ENCODE results near the gene PIGW. TPM values are rescaled to one million over a fixed set of nuclear protein-coding genes. Genes with fewer than 3 reads are reported as not detected.

The PIGW gene
- total and polyA plus RNA-seq, 2 of the 8 experiments (the other 6 are each of a cell fraction or from before 2014, with no cell fraction given) = 12.1 to 28.9 TPM

DNA sequence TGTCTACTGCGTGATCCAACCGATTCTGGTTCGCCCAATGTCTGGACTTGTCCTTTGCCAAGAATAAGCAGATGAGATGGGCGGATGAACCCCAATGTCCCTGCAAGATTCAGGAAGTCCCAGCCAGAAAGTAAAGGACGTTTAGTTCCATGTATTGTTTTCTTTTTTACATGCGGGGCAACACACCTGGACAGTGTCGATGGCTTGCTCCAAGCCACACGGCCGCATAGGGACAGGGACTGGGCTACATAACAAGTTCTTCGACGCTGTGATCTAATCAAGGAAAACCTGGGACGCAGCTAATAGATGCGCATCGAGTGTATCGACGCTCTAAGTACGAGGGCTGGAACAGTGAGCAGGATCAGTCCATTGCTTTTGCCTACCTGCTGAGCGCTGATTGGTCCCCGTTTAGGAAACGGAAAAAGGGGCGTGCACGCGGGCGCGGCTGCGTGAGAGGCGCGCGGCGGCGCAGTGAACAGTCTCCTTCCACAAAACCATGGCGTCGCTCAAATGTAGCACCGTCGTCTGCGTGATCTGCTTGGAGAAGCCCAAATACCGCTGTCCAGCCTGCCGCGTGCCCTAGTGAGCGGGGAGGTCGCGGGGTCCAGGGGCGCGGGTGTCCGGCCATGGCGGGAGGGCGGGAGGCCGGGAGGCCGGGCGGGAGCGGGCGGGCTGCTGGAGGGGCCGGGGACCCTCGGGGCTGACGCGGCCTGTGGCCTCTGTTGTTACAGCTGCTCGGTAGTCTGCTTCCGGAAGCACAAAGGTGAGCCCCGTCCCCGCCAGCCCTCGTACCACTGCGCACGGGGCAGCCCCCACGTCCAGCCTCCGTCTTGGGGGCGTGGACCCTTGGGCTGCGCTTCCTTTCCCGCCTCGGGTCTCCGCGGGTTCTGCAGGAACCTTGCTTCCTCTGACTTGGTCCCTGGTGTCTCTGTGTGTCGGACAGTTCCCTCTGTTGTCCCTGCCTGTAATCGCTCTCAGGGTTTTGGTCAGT is 48.3 kb upstream of the PIGW start, which contains the start of gene ZNHIT3 (continued):
- TF ChIP-seq HDAC6 (IDR thresholded peaks at IDR 0.05; ENCODE audit: low read depth, low read length) (no peak), RBBP5 (IDR thresholded peaks at IDR 0.05; ENCODE audit: borderline replicate concordance, low read depth, low read length) (peak; percentile 51; the same call in 1 of the 2 replicates), POLR2A (IDR thresholded peaks at IDR 0.05; ENCODE audit: control extremely low read depth in 1 of 2, low read depth in 2 of 2, low read length in 2 of 2) (peak in 1 of 2 experiments; percentile 84; a peak in 2 of 3 replicates), GTF2F1 (IDR thresholded peaks at IDR 0.05; ENCODE audit: borderline replicate concordance, low read depth, low read length) (no peak), KDM1A (IDR thresholded peaks at IDR 0.05; ENCODE audit: borderline replicate concordance, low read length) (no peak), JUND (IDR thresholded peaks at IDR 0.05; ENCODE audit: low read length) (no peak), SIN3A (conservative IDR thresholded peaks at IDR 0.05 in 1 of 2, IDR thresholded peaks at IDR 0.05 in 1 of 2; ENCODE audit: low read depth in 1 of 2, low read length in 2 of 2) (peak; percentile 17 to 60; a peak in 2 of 4 replicates), POLR2AphosphoS5 (IDR thresholded peaks at IDR 0.05; ENCODE audit: low read depth, low read length) (peak; percentile 85), HDAC2 (IDR thresholded peaks at IDR 0.05; ENCODE audit: borderline replicate concordance in 1 of 2, low read depth in 2 of 2, low read length in 2 of 2) (0 out of 4 replicates have a peak, but pooled peaks of 1 of the 2 experiments have one; percentile 74), TCF12 (IDR thresholded peaks at IDR 0.05; ENCODE audit: low read depth, low read length) (no peak), CHD1 (IDR thresholded peaks at IDR 0.05; ENCODE audit: low read depth, low read length) (no peak), POU5F1 (IDR thresholded peaks at IDR 0.05; ENCODE audit: low read depth, low read length) (no peak), CREB1 (IDR thresholded peaks at IDR 0.05) (peak; percentile 82), SP2 (IDR thresholded peaks at IDR 0.05; ENCODE audit: low read length) (no peak), CTBP2 (IDR thresholded peaks at IDR 0.05; ENCODE audit: borderline replicate concordance, insufficient read depth, insufficient read length, low read length) (no peak), SAP30 (IDR thresholded peaks at IDR 0.05; ENCODE audit: insufficient read depth, insufficient replicate concordance, low read length) (peak; percentile 29), TAF1 (IDR thresholded peaks at IDR 0.05; ENCODE audit: low read depth, low read length) (peak; percentile 87), SIRT6 (IDR thresholded peaks at IDR 0.05; ENCODE audit: low read length) (no peak), PHF8 (conservative IDR thresholded peaks at IDR 0.05; ENCODE audit: low read depth, low read length) (peak; percentile 77), MAFK (IDR thresholded peaks at IDR 0.05; ENCODE audit: low read depth, low read length) (no peak), BACH1 (IDR thresholded peaks at IDR 0.05; ENCODE audit: low read length) (no peak)
- TF ChIP-seq, protein P1, sequence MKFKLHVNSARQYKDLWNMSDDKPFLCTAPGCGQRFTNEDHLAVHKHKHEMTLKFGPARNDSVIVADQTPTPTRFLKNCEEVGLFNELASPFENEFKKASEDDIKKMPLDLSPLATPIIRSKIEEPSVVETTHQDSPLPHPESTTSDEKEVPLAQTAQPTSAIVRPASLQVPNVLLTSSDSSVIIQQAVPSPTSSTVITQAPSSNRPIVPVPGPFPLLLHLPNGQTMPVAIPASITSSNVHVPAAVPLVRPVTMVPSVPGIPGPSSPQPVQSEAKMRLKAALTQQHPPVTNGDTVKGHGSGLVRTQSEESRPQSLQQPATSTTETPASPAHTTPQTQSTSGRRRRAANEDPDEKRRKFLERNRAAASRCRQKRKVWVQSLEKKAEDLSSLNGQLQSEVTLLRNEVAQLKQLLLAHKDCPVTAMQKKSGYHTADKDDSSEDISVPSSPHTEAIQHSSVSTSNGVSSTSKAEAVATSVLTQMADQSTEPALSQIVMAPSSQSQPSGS (IDR thresholded peaks at IDR 0.05; ENCODE audit: low read length) = peak; percentile 66; the same call in 1 of the 2 replicates

Measured in H1 (cell line).